HEK293 (cell line): Measurements from ENCODE around the gene PFKFB1.

Source experiments
- CTCF ChIA-PET: fragments of 350-600 bp; formaldehyde crosslinking; extraction: SDS; loops from one replicate; lab custom pipeline; 2021; ENCODE audit warnings: antibody characterized with exemption; lab: Yijun Ruan, JAX
- POLR2A ChIA-PET: fragments of 300-600 bp; formaldehyde crosslinking; extraction: SDS; loops from one replicate; lab custom pipeline; 2020; ENCODE audit warnings: antibody characterized with exemption, inconsistent platforms; lab: Yijun Ruan, JAX
- H3K27ac ChIP-seq: fragments of 200-500 bp; sonication (Bioruptor generic); 2 replicates; pipeline ENCODE4 v1.5.1; 2014; ENCODE audit warnings: low read depth, low read length, control low read depth, inconsistent platforms; ENCODE audit errors: extremely low read depth
- H3K36me3 ChIP-seq, 2 experiments: fragments of 200-500 bp in 1 of 2; sonication (Bioruptor generic) in 1 of 2; 1 replicate in 1 of 2; 2 replicates in 1 of 2; pipeline ENCODE4 v1.5.1; 2014 to 2017; ENCODE audit warnings: inconsistent platforms in 2 of 2, low read length in 2 of 2; ENCODE audit not compliant: control insufficient read depth in 2 of 2, insufficient read depth in 1 of 2
- H3K4me1 ChIP-seq: fragments of 200-500 bp; sonication (Bioruptor generic); 2 replicates; pipeline ENCODE4 v1.5.1; 2014; ENCODE audit warnings: mild to moderate bottlenecking, low read length, inconsistent platforms; ENCODE audit not compliant: control insufficient read depth, insufficient read depth
- H3K4me3 ChIP-seq: 2 replicates; pipeline ENCODE4 v1.5.1; 2011; ENCODE audit warnings: low read depth, mild to moderate bottlenecking, control low read depth, low read length, moderate library complexity
- H3K9me3 ChIP-seq: fragments of 200-500 bp; sonication (Bioruptor generic); 2 replicates; pipeline ENCODE4 v1.5.1; 2014; ENCODE audit warnings: low read depth, low read length, inconsistent platforms; ENCODE audit not compliant: control insufficient read depth, insufficient read depth
- KLF8 ChIP-seq: fragments of 450-650 bp; formaldehyde crosslinking; IDR thresholded peaks from 2 replicates; pipeline ENCODE4 v1.5.1; 2016; ENCODE audit warnings: missing biosample characterization, missing genetic modification characterization
- OVOL3 ChIP-seq: fragments of 450-650 bp; formaldehyde crosslinking; IDR thresholded peaks from 2 replicates; pipeline ENCODE4 v1.5.1; 2016; ENCODE audit warnings: missing biosample characterization, missing genetic modification characterization
- TSHZ1 ChIP-seq: fragments of 450-650 bp; formaldehyde crosslinking; IDR thresholded peaks from 2 replicates; pipeline ENCODE4 v1.5.1; 2016; ENCODE audit warnings: missing biosample characterization, missing genetic modification characterization, borderline replicate concordance
- ZBTB1 ChIP-seq: fragments of 450-650 bp; formaldehyde crosslinking; IDR thresholded peaks from 2 replicates; pipeline ENCODE4 v1.5.1; 2016; ENCODE audit warnings: missing biosample characterization, missing genetic modification characterization
- ZBTB44 ChIP-seq: fragments of 450-650 bp; IDR thresholded peaks from 2 replicates; pipeline ENCODE4 v1.5.1; 2018; ENCODE audit warnings: missing biosample characterization, mild to moderate bottlenecking, missing genetic modification characterization
- ZBTB8A ChIP-seq: fragments of 450-650 bp; formaldehyde crosslinking; IDR thresholded peaks from 2 replicates; pipeline ENCODE4 v1.5.1; 2016; ENCODE audit warnings: missing biosample characterization, missing genetic modification characterization
- ZIC2 ChIP-seq: fragments of 450-650 bp; formaldehyde crosslinking; IDR thresholded peaks from 2 replicates; pipeline ENCODE4 v1.5.1; 2016; ENCODE audit warnings: missing biosample characterization, missing genetic modification characterization
- ZNF114 ChIP-seq: fragments of 450-650 bp; formaldehyde crosslinking; IDR thresholded peaks from 2 replicates; pipeline ENCODE4 v1.5.0; 2017; ENCODE audit warnings: missing biosample characterization, missing genetic modification characterization
- ZNF132 ChIP-seq: fragments of 450-650 bp; formaldehyde crosslinking; IDR thresholded peaks from 2 replicates; pipeline ENCODE4 v1.5.1; 2017; ENCODE audit warnings: missing biosample characterization, missing genetic modification characterization, borderline replicate concordance
- ZNF140 ChIP-seq: fragments of 450-650 bp; formaldehyde crosslinking; IDR thresholded peaks from 2 replicates; pipeline ENCODE4 v1.5.1; 2016; ENCODE audit warnings: missing biosample characterization, missing genetic modification characterization
- ZNF16 ChIP-seq: fragments of 450-650 bp; formaldehyde crosslinking; IDR thresholded peaks from 2 replicates; pipeline ENCODE4 v1.5.1; 2016; ENCODE audit warnings: low read depth, missing biosample characterization, missing genetic modification characterization
- ZNF354C ChIP-seq: fragments of 450-650 bp; formaldehyde crosslinking; IDR thresholded peaks from 2 replicates; pipeline ENCODE4 v1.5.1; 2016; ENCODE audit warnings: missing biosample characterization, missing genetic modification characterization, low read depth, borderline replicate concordance
- ZNF585B ChIP-seq: fragments of 450-650 bp; formaldehyde crosslinking; IDR thresholded peaks from 2 replicates; pipeline ENCODE4 v1.5.1; 2016; ENCODE audit warnings: missing biosample characterization, missing genetic modification characterization
- ZNF629 ChIP-seq: fragments of 450-650 bp; formaldehyde crosslinking; IDR thresholded peaks from 2 replicates; pipeline ENCODE4 v1.5.1; 2017; ENCODE audit warnings: missing biosample characterization, missing genetic modification characterization
- ZSCAN16 ChIP-seq: fragments of 450-650 bp; formaldehyde crosslinking; IDR thresholded peaks from 2 replicates; pipeline ENCODE4 v1.5.1; 2016; ENCODE audit warnings: missing biosample characterization, missing genetic modification characterization
- TF ChIP-seq, protein P1 (sequence below): fragments of 450-650 bp; formaldehyde crosslinking; IDR thresholded peaks from 2 replicates; pipeline ENCODE4 v1.5.1; 2016; ENCODE audit warnings: missing biosample characterization, missing genetic modification characterization
- TF ChIP-seq, protein P2 (sequence below): fragments of 450-650 bp; formaldehyde crosslinking; IDR thresholded peaks from 2 replicates; pipeline ENCODE4 v1.5.1; 2016; ENCODE audit warnings: missing biosample characterization, missing genetic modification characterization
- TF ChIP-seq, protein P3 (sequence below): fragments of 450-650 bp; formaldehyde crosslinking; IDR thresholded peaks from 2 replicates; pipeline ENCODE4 v1.5.1; 2016; ENCODE audit warnings: missing biosample characterization, missing genetic modification characterization
- TF ChIP-seq, protein P4 (sequence below): fragments of 450-650 bp; formaldehyde crosslinking; IDR thresholded peaks from 2 replicates; pipeline ENCODE4 v1.5.1; 2016; ENCODE audit warnings: missing biosample characterization, missing genetic modification characterization
- TF ChIP-seq, protein P5 (sequence below): fragments of 450-650 bp; formaldehyde crosslinking; IDR thresholded peaks from 2 replicates; pipeline ENCODE4 v1.5.1; 2016; ENCODE audit warnings: missing biosample characterization, missing genetic modification characterization

The PFKFB1 gene

GRCh38 chrX:54979432-54979831, 14.6 kb downstream of the PFKFB1 start:
- H3K4me3 ChIP-seq: no peak overlapping the region
- no peaks in the 10 kb centered on the region for H3K4me1 ChIP-seq
- no peaks in the 10 kb centered on the region for H3K36me3 ChIP-seq
- ChIA-PET POLR2A (interaction anchor here (1.1 kb wide), 1 partner anchor 20 kb away, joined by 4 read pairs; the partner anchor contains the start of gene APEX2), CTCF (interaction anchor here (0.6 kb wide), 1 partner anchor 16 kb away, joined by 3 read pairs; no protein-coding TSS in a partner anchor)
- TF ChIP-seq ZBTB44: no peak
- TF ChIP-seq, protein P1, sequence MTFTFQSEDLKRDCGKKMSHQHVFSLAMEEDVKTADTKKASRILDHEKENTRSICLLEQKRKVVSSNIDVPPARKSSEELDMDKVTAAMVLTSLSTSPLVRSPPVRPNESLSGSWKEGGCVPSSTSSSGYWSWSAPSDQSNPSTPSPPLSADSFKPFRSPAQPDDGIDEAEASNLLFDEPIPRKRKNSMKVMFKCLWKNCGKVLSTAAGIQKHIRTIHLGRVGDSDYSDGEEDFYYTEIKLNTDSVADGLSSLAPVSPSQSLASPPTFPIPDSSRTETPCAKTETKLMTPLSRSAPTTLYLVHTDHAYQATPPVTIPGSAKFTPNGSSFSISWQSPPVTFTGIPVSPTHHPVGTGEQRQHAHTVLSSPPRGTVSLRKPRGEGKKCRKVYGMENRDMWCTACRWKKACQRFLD: no peak
- no peak overlapping the region for H3K27ac ChIP-seq
- H3K9me3 ChIP-seq: no peaks in the 10 kb centered on the region

DNA sequence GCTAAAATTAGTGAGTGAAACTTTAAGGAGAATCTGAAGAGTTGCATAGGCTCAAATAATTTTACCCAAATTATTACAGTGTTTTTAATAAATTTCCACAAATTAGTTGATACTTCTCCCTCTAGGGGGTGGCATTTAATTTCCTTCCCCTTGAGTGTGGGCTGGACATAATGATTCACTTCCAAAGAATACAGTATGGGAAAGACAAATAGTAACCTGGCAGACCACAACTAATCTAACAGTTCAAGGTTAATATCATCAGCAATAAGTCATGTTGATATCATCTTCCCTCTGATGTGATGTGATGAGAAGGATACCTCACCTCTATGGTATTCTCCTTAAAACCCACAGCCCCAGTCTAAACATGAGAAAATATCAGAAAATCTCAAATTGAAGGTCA, 15.5 kb downstream of the PFKFB1 start:
- no peaks in the 10 kb centered on the region for H3K36me3 ChIP-seq
- no peak for TF ChIP-seq ZSCAN16 (tag by site-specific recombination)
- no peak for TF ChIP-seq ZNF629 (tag by site-specific recombination)
- TF ChIP-seq, protein P2, sequence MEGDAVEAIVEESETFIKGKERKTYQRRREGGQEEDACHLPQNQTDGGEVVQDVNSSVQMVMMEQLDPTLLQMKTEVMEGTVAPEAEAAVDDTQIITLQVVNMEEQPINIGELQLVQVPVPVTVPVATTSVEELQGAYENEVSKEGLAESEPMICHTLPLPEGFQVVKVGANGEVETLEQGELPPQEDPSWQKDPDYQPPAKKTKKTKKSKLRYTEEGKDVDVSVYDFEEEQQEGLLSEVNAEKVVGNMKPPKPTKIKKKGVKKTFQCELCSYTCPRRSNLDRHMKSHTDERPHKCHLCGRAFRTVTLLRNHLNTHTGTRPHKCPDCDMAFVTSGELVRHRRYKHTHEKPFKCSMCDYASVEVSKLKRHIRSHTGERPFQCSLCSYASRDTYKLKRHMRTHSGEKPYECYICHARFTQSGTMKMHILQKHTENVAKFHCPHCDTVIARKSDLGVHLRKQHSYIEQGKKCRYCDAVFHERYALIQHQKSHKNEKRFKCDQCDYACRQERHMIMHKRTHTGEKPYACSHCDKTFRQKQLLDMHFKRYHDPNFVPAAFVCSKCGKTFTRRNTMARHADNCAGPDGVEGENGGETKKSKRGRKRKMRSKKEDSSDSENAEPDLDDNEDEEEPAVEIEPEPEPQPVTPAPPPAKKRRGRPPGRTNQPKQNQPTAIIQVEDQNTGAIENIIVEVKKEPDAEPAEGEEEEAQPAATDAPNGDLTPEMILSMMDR (tag by site-specific recombination): no peak
- TF ChIP-seq ZNF16: no peak
- TF ChIP-seq ZNF140: no peak
- no peak for TF ChIP-seq ZIC2 (tag by site-specific recombination)
- no peak for TF ChIP-seq ZBTB8A (tag by site-specific recombination)
- TF ChIP-seq, protein P3, sequence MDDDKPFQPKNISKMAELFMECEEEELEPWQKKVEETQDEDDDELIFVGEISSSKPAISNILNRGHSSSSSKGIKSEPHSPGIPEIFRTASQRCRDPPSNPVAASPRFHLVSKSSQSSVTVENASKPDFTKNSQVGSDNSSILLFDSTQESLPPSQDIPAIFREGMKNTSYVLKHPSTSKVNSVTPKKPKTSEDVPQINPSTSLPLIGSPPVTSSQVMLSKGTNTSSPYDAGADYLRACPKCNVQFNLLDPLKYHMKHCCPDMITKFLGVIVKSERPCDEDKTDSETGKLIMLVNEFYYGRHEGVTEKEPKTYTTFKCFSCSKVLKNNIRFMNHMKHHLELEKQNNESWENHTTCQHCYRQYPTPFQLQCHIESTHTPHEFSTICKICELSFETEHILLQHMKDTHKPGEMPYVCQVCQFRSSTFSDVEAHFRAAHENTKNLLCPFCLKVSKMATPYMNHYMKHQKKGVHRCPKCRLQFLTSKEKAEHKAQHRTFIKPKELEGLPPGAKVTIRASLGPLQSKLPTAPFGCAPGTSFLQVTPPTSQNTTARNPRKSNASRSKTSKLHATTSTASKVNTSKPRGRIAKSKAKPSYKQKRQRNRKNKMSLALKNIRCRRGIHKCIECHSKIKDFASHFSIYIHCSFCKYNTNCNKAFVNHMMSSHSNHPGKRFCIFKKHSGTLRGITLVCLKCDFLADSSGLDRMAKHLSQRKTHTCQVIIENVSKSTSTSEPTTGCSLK (tag by site-specific recombination): no peak
- TF ChIP-seq, protein P4, sequence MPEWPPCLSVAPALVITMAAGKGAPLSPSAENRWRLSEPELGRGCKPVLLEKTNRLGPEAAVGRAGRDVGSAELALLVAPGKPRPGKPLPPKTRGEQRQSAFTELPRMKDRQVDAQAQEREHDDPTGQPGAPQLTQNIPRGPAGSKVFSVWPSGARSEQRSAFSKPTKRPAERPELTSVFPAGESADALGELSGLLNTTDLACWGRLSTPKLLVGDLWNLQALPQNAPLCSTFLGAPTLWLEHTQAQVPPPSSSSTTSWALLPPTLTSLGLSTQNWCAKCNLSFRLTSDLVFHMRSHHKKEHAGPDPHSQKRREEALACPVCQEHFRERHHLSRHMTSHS (tag by site-specific recombination): no peak
- TF ChIP-seq OVOL3 (tag by site-specific recombination): no peak
- TF ChIP-seq ZBTB1: no peak
- TF ChIP-seq ZNF354C (tag by site-specific recombination): no peak
- TF ChIP-seq KLF8 (tag by site-specific recombination): no peak
- TF ChIP-seq TSHZ1 (tag by site-specific recombination): no peak
- TF ChIP-seq ZNF585B (tag by site-specific recombination): no peak
- TF ChIP-seq ZNF132 (tag by site-specific recombination): no peak
- TF ChIP-seq ZNF114: no peak
- TF ChIP-seq, protein P5, sequence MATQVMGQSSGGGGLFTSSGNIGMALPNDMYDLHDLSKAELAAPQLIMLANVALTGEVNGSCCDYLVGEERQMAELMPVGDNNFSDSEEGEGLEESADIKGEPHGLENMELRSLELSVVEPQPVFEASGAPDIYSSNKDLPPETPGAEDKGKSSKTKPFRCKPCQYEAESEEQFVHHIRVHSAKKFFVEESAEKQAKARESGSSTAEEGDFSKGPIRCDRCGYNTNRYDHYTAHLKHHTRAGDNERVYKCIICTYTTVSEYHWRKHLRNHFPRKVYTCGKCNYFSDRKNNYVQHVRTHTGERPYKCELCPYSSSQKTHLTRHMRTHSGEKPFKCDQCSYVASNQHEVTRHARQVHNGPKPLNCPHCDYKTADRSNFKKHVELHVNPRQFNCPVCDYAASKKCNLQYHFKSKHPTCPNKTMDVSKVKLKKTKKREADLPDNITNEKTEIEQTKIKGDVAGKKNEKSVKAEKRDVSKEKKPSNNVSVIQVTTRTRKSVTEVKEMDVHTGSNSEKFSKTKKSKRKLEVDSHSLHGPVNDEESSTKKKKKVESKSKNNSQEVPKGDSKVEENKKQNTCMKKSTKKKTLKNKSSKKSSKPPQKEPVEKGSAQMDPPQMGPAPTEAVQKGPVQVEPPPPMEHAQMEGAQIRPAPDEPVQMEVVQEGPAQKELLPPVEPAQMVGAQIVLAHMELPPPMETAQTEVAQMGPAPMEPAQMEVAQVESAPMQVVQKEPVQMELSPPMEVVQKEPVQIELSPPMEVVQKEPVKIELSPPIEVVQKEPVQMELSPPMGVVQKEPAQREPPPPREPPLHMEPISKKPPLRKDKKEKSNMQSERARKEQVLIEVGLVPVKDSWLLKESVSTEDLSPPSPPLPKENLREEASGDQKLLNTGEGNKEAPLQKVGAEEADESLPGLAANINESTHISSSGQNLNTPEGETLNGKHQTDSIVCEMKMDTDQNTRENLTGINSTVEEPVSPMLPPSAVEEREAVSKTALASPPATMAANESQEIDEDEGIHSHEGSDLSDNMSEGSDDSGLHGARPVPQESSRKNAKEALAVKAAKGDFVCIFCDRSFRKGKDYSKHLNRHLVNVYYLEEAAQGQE (tag by site-specific recombination): no peak
- no peak overlapping the region for H3K27ac ChIP-seq
- ChIA-PET POLR2A (no interaction called here), CTCF (no interaction called here)
- no peaks in the 10 kb centered on the region; the same call in 1 of the 2 replicates for H3K9me3 ChIP-seq
- no peaks in the 10 kb centered on the region for H3K4me1 ChIP-seq
- H3K4me3 ChIP-seq: no peak overlapping the region
